KG1 (cell line): ENCODE measurements around the gene COPS2.

ENCODE experiments used
- DNase-seq: peaks from one replicate; lab custom pipeline; 2025; lab: John Stamatoyannopoulos, UW

Gene COPS2

GRCh38 chr15:49155834-49156627 is 632 bp upstream of the COPS2 start:
- no peak for DNase-seq

GRCh38 chr15:49154799-49155109 is 645 bp downstream of the COPS2 start:
- DNase-seq = no peak

GRCh38 chr15:49154359-49154758 is 1.0 kb downstream of the COPS2 start:
- no peak for DNase-seq

- DNase-seq = no peak
Measured at GRCh38 chr15:49152552-49153312, 2.7 kb downstream of the COPS2 start.

GRCh38 chr15:49151831-49152230 is 3.6 kb downstream of the COPS2 start:
- no peak for DNase-seq

- DNase-seq = no peak
Measured at GRCh38 chr15:49148727-49149126, 6.7 kb downstream of the COPS2 start.

- DNase-seq = no peak
Measured at GRCh38 chr15:49148298-49148697, 7.1 kb downstream of the COPS2 start.

- peak; percentile 18 for DNase-seq
Measured at GRCh38 chr15:49145651-49146609, 9.5 kb downstream of the COPS2 start.

- no peak for DNase-seq
Measured at GRCh38 chr15:49137861-49138260, 17.5 kb downstream of the COPS2 start.

GRCh38 chr15:49135911-49136310 is 19.5 kb downstream of the COPS2 start:
- no peak for DNase-seq

GRCh38 chr15:49135342-49135857 is 20.0 kb downstream of the COPS2 start:
- no peak for DNase-seq

GRCh38 chr15:49134683-49135341 is 20.6 kb downstream of the COPS2 start:
- DNase-seq = no peak

GRCh38 chr15:49131403-49131802 is 24.0 kb downstream of the COPS2 start:
- no peak for DNase-seq

GRCh38 chr15:49124371-49124770 is 31.0 kb downstream of the COPS2 start:
- DNase-seq = no peak

- DNase-seq = no peak
Measured at GRCh38 chr15:49122541-49123062, 32.8 kb downstream of the COPS2 start.

- no peak for DNase-seq
Measured at GRCh38 chr15:49121901-49122300, 33.5 kb downstream of the COPS2 start.

- DNase-seq = no peak
Measured at GRCh38 chr15:49120832-49121231, 34.6 kb downstream of the COPS2 start.

- DNase-seq = no peak
Measured at GRCh38 chr15:49116108-49116857, 39.1 kb downstream of the COPS2 start.

- DNase-seq = no peak
Measured at GRCh38 chr15:49115062-49115461, 40.3 kb downstream of the COPS2 start.

- no peak for DNase-seq
Measured at GRCh38 chr15:49110158-49110944, 45.0 kb downstream of the COPS2 start.
